ENCODE data around the gene SPX.

DNA sequence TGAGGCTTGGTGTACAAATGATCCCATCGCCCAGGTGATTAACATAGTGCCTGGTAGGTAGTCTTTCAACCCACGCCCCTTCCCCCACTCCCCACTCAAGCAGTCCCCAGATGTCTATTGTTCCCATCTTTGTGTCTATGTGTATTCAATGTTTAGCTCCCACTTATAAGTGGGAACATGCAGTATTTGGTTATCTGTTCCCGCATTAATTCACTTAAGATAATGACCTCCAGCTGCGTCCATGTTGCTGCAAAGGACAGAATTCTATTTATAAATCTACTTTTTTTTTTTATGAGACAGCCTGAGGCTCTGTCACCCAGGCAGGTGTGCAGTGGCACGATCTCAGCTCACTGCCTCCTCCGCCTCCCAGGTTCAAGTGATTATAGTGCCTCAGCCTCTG lies 15.7 kb downstream of the SPX start:
- TF ChIP-seq EZH2 (IDR thresholded peaks at IDR 0.05; ENCODE audit: low read depth) = no peak
- TF ChIP-seq, protein P1, sequence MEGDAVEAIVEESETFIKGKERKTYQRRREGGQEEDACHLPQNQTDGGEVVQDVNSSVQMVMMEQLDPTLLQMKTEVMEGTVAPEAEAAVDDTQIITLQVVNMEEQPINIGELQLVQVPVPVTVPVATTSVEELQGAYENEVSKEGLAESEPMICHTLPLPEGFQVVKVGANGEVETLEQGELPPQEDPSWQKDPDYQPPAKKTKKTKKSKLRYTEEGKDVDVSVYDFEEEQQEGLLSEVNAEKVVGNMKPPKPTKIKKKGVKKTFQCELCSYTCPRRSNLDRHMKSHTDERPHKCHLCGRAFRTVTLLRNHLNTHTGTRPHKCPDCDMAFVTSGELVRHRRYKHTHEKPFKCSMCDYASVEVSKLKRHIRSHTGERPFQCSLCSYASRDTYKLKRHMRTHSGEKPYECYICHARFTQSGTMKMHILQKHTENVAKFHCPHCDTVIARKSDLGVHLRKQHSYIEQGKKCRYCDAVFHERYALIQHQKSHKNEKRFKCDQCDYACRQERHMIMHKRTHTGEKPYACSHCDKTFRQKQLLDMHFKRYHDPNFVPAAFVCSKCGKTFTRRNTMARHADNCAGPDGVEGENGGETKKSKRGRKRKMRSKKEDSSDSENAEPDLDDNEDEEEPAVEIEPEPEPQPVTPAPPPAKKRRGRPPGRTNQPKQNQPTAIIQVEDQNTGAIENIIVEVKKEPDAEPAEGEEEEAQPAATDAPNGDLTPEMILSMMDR (conservative IDR thresholded peaks at IDR 0.05) = no peak

Data from PC-9 (cell line).